Measurements from ENCODE around the gene DYNC1I1.

- TF ChIP-seq CTCF (conservative IDR thresholded peaks at IDR 0.05; ENCODE audit: low read depth in 2 of 2) (no peak), POLR2AphosphoS5 (IDR thresholded peaks at IDR 0.05; ENCODE audit: low read depth) (peak; percentile 82), REST (IDR thresholded peaks at IDR 0.05; ENCODE audit: unreplicated experiment) (no peak), EZH2 (IDR thresholded peaks at IDR 0.05; ENCODE audit: low read depth, unreplicated experiment) (no peak), ZNF462 (CRISPR knock-in tag; IDR thresholded peaks at IDR 0.05) (no peak), EZH2phosphoT487 (IDR thresholded peaks at IDR 0.05; ENCODE audit: unreplicated experiment) (no peak), NANOG (IDR thresholded peaks at IDR 0.05; ENCODE audit: borderline replicate concordance) (peak; percentile 99), CREB1 (CRISPR knock-in tag; IDR thresholded peaks at IDR 0.05; ENCODE audit: low read depth) (peak; percentile 74), ZNF331 (CRISPR knock-in tag; IDR thresholded peaks at IDR 0.05; ENCODE audit: low read depth) (no peak)
These were observed 371.3 kb downstream of the DYNC1I1 start for GRCh38 chr7:96143495-96144259.

All from GM23338 (cell line).